Thoracic aorta (tissue), 2 donors: ENCODE data around the gene ATG7. TPM values are rescaled to one million over a fixed set of nuclear protein-coding genes. Genes with fewer than 3 reads are reported as not detected.
A peak's percentile ranks its signal among the peaks of the same experiment; 100 is the strongest.

Experiments used
- ATAC-seq: fragments of 150-250 bp; one replicate; pipeline ENCODE4 v1.8.0; 2017; ENCODE audit warnings: low read depth; ENCODE audit not compliant: insufficient number of reproducible peaks, low FRiP score
- DNase-seq: peaks from one replicate; pipeline ENCODE4 v3.0.0-alpha.2; 2020; ENCODE audit warnings: low spot score
- H3K27ac ChIP-seq, 2 donors: fragments of 200-600 bp; sonication (generic); 1 replicate in 1 of 2; 2 replicates in 1 of 2; pipeline ENCODE4 v1.5.1; 2016; ENCODE audit warnings: mild to moderate bottlenecking in 2 of 2, moderate library complexity in 2 of 2
- H3K27me3 ChIP-seq: fragments of 200-600 bp; sonication (generic); replicated peaks from 2 replicates; pipeline ENCODE4 v1.6.0; 2016; ENCODE audit warnings: mild to moderate bottlenecking; ENCODE audit not compliant: insufficient read depth
- H3K36me3 ChIP-seq: fragments of 200-600 bp; sonication (generic); one replicate; pipeline ENCODE4 v1.5.1; 2016
- H3K4me1 ChIP-seq, 2 donors: fragments of 200-600 bp; sonication (generic); 1 replicate in 1 of 2; 2 replicates in 1 of 2; pipeline versions ENCODE4 v1.5.1 to v1.6.0; 2016; ENCODE audit warnings: low read depth in 2 of 2, mild to moderate bottlenecking in 1 of 2; ENCODE audit not compliant: control insufficient read depth in 1 of 2
- H3K4me3 ChIP-seq: fragments of 200-600 bp; sonication (generic); 2 replicates; pipeline ENCODE4 v1.5.1; 2016; ENCODE audit warnings: mild to moderate bottlenecking
- H3K9me3 ChIP-seq: fragments of 200-600 bp; sonication (generic); 2 replicates; pipeline ENCODE4 v1.5.1; 2016
- total RNA-seq, 2 donors: library from RNA; depleted of rRNA; stranded (reverse); fragments of >200 nt; gene quantifications; one replicate each; pipeline versions ENCODE4 v1.1.0 to v1.2.3, GENCODE V29; 2016
- TF ChIP-seq, protein P1 (sequence below): fragments of 200-600 bp; sonication (generic); IDR thresholded peaks from one replicate; pipeline ENCODE4 v1.5.1; 2019; ENCODE audit warnings: antibody characterized with exemption

The ATG7 gene
- total RNA-seq, 2 donors from 2014 or later: 56.6 to 88.3 TPM

DNA sequence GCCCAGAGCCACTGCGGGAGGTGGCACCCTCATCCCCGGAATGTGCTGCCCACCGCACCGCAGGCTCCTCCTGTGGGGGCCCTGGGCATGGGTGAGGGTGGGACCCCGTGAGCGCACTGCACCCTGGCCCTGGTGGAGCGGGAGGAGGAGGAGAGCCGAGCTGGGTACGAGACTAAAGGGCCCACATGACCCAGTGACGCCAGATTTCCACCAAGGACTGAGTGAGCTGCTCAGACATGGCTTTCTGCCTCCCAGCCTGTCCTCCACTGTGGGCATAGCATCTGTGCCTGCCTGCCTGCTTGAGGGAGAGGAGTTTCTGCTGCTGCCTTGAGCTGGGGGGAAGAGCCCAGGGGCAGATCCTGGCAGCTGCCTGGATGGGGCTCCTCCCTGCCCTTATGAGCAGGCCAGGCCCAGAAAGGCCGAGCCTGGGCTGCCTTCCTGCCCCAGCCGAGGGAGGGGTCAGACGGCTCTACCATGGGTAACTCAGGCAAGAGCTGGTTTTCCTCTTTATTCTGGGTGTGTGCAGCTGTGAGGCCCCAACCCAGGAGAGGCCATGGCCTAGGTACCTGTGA lies 283.1 kb downstream of the ATG7 start:
- Histone ChIP-seq H3K36me3 (no peaks in the 10 kb centered on the region), H3K4me1 (peaks cover 56 to 75% of the 10 kb centered on the region in 2 donors)
- ATAC-seq: no peak

DNA sequence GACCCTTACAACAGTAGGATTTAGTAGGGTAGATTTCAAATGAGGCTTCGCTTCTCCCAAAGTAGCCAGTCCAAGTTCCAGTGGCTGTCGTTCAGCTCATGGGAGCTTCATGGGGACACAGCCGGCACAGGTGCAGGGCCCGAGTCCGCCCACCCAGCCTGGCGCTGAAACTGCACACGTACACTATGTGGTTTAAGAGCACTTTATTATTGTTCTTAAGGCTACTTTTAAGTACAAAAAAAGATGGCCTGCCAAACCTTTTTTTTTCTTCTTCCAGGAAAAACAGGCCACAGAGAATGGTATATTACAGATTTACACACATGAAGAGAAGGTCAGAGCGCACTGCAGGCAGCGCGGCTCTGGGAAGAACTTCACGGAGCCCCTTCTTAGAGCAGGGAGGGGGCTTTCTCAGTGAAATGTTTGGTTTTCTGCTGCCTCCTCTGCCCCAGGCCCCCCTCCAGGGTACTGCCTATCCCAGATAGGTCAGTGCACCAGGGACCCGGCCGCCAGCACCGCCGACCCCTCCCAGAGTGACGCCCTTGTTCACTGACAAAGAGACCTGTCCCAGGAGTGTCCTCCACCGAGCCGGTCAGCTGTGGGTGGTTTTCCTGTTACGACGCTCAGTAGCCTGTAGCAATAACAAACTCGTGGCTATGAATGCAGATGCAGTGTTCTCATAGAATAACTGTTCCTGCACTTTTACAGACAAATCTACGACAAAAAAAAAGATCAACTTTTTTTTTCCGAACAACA lies 283.9 kb downstream of the ATG7 start:
- ATAC-seq: no peak
- no peak overlapping the region for H3K4me3 ChIP-seq
- DNase-seq: no peak
- H3K9me3 ChIP-seq: no peaks in the 10 kb centered on the region
- H3K27ac ChIP-seq: peak overlapping the region; percentile 75 to 87
- peaks cover 62 to 82% of the 10 kb centered on the region in 2 donors for H3K4me1 ChIP-seq
- no peaks in the 10 kb centered on the region for H3K36me3 ChIP-seq
- H3K27me3 ChIP-seq: no peaks in the 10 kb centered on the region
- TF ChIP-seq, protein P1, sequence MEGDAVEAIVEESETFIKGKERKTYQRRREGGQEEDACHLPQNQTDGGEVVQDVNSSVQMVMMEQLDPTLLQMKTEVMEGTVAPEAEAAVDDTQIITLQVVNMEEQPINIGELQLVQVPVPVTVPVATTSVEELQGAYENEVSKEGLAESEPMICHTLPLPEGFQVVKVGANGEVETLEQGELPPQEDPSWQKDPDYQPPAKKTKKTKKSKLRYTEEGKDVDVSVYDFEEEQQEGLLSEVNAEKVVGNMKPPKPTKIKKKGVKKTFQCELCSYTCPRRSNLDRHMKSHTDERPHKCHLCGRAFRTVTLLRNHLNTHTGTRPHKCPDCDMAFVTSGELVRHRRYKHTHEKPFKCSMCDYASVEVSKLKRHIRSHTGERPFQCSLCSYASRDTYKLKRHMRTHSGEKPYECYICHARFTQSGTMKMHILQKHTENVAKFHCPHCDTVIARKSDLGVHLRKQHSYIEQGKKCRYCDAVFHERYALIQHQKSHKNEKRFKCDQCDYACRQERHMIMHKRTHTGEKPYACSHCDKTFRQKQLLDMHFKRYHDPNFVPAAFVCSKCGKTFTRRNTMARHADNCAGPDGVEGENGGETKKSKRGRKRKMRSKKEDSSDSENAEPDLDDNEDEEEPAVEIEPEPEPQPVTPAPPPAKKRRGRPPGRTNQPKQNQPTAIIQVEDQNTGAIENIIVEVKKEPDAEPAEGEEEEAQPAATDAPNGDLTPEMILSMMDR: no peak

More for the DNA sequence above, 283.1 kb downstream of the ATG7 start:
- DNase-seq: no peak
- Histone ChIP-seq H3K9me3 (no peaks in the 10 kb centered on the region), H3K4me3 (no peak overlapping the region), H3K27ac (peak overlapping the region; percentile 75 to 87), H3K27me3 (no peaks in the 10 kb centered on the region)
- TF ChIP-seq, protein P1: no peak

DNA sequence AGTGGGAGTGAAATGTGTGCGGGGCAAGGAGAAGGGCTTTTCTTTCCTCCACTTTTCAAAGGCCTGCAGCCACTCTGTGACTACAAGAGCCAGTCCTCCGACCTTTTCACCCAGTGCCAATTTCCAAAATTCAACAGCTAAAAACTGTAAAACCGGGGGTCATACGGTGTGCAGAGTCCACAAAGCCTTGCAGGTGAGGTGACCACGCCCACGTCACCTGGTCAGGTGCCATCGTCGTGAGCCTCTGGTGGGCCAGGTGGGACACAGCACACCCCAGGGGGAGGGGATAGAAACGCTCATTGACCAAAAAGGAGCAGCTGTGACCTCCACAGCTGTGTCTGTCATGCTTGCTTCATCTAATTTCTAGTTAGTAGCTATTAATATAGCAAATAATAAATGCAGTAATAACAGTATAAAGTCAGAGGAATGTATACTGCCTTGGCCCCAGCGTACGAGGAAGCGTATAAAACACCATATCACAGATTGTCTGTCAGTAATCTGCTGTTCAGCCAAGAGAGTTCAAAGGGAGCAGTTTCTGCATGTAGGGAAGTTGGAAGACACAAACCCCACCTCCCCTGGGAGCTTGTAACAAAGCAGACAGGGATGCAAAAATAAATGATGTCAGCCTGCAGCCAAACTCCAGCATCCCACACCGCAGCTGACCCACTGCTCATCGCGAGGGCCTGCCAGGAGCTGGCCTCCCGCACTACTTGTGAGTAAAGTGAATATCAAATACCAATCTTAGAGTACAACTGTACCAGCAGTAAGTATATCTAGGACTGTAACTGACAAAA lies 284.9 kb downstream of the ATG7 start:
- no peaks in the 10 kb centered on the region for H3K27me3 ChIP-seq
- H3K9me3 ChIP-seq: no peaks in the 10 kb centered on the region
- TF ChIP-seq, protein P1: no peak
- H3K27ac ChIP-seq: peak overlapping the region; percentile 75 to 87
- DNase-seq (no peak), ATAC-seq (no peak)
- no peak overlapping the region for H3K4me3 ChIP-seq
- H3K36me3 ChIP-seq: no peaks in the 10 kb centered on the region
- H3K4me1 ChIP-seq: peaks cover 62 to 92% of the 10 kb centered on the region in 2 donors

DNA sequence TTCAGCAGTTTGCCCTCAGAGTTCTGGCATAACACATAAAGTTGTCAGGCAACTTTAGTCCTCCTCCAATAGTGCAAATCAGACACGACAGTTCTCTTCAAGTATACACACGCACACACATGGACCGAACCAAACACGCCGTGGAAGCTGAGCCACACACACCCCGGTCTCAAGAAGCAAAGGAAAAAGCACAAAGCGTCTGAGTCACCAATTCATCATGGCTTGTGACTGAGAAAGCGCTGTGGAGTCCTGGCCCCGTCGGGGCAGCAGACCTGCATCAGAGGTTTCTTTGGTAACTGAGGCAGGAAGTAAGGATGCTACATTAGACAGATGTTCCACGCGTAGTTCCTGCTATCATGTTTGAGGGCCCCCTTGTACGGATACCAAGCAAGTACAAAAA lies 285.8 kb downstream of the ATG7 start:
- peak overlapping the region; percentile 55 to 87 for H3K27ac ChIP-seq
- no peaks in the 10 kb centered on the region for H3K27me3 ChIP-seq
- peaks cover 7% of the 10 kb centered on the region for H3K36me3 ChIP-seq
- H3K9me3 ChIP-seq: no peaks in the 10 kb centered on the region
- peaks cover 62 to 98% of the 10 kb centered on the region in 2 donors for H3K4me1 ChIP-seq
- no peak overlapping the region for H3K4me3 ChIP-seq
- ATAC-seq (no peak), DNase-seq (no peak)
- TF ChIP-seq, protein P1: no peak

DNA sequence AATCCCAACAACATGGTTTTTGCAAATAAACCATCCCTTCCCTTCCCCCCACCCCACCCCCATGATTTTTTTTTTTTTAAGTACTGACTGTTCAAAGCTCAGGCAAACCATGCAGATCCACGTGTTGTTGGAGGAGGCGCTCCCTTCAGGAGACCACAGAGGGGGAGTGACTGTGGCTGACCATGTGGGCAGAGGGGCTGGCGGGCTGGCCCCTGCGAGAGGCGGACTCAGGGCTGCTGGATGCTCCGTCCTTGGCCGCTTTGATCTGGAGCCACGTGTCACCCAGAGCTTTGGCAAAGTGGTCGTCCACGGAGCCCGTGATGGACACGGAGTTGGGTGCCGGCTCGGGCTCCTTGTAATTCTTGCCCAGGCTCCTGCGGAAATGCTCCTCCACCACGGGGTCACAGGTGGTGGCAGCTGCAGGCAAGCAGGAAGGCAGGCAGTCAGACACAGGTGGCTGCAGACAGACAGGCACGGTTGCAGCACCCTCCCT lies 286.3 kb downstream of the ATG7 start:
- Histone ChIP-seq H3K27me3 (no peaks in the 10 kb centered on the region), H3K9me3 (no peaks in the 10 kb centered on the region), H3K4me3 (no peak overlapping the region), H3K36me3 (peaks cover 11% of the 10 kb centered on the region), H3K27ac (peak overlapping the region; percentile 55 to 87), H3K4me1 (peaks cover 58 to 98% of the 10 kb centered on the region in 2 donors)
- no peak for DNase-seq
- TF ChIP-seq, protein P1: no peak
- ATAC-seq: no peak
